Neuronal stem cell (in vitro differentiated cells): ENCODE results near the gene RSPH6A.

Source experiments
- DNase-seq: peaks from one replicate; pipeline ENCODE4 v3.0.0-alpha.2; 2013; ENCODE audit warnings: low spot score
- H2AFZ ChIP-seq: one replicate; pipeline ENCODE4 v1.6.1; 2013; ENCODE audit warnings: mild to moderate bottlenecking, low read length, inconsistent platforms
- H2AK5ac ChIP-seq: 2 replicates; pipeline ENCODE4 v1.6.1; 2013; ENCODE audit warnings: low read depth, mild to moderate bottlenecking, inconsistent platforms, low read length, moderate library complexity, mixed read lengths
- H2BK120ac ChIP-seq: 2 replicates; pipeline ENCODE4 v1.6.1; 2013; ENCODE audit warnings: low read depth, mild to moderate bottlenecking, inconsistent platforms, low read length, moderate library complexity, mixed read lengths
- H2BK12ac ChIP-seq: one replicate; pipeline ENCODE4 v1.6.1; 2013; ENCODE audit warnings: low read length, inconsistent platforms
- H2BK15ac ChIP-seq: 2 replicates; pipeline ENCODE4 v1.6.1; 2013; ENCODE audit warnings: mild to moderate bottlenecking, low read length, inconsistent platforms, mixed read lengths
- H2BK5ac ChIP-seq: one replicate; pipeline ENCODE4 v1.6.1; 2013; ENCODE audit warnings: inconsistent platforms, mild to moderate bottlenecking, low read length, moderate library complexity
- H3K14ac ChIP-seq: one replicate; pipeline ENCODE4 v1.6.1; 2013; ENCODE audit warnings: low read length, inconsistent platforms
- H3K18ac ChIP-seq: 2 replicates; pipeline ENCODE4 v1.6.1; 2013; ENCODE audit warnings: low read length, inconsistent platforms
- H3K23ac ChIP-seq: 2 replicates; pipeline ENCODE4 v1.6.1; 2013; ENCODE audit warnings: low read depth, mild to moderate bottlenecking, mixed read lengths, low read length, inconsistent platforms; ENCODE audit not compliant: poor library complexity
- H3K27ac ChIP-seq: replicated peaks from 3 replicates; pipeline ENCODE4 v1.5.1; 2013; ENCODE audit warnings: low read length, inconsistent platforms
- H3K27me3 ChIP-seq, 3 experiments: 2 replicates each; pipeline ENCODE4 v1.6.1; 2013; ENCODE audit warnings: low read length in 3 of 3, mild to moderate bottlenecking in 2 of 3, inconsistent platforms in 1 of 3, low read depth in 1 of 3, mixed read lengths in 1 of 3, moderate library complexity in 1 of 3; ENCODE audit not compliant: control insufficient read depth in 3 of 3, insufficient read depth in 3 of 3
- H3K36me3 ChIP-seq, 2 donors: replicated peaks in 1 of 2; 2 replicates each; pipeline ENCODE4 v1.6.1; 2013; ENCODE audit warnings: low read length in 2 of 2; ENCODE audit not compliant: control insufficient read depth in 2 of 2, insufficient read depth in 2 of 2
- H3K4ac ChIP-seq: 2 replicates; pipeline ENCODE4 v1.6.1; 2013; ENCODE audit warnings: inconsistent platforms, mild to moderate bottlenecking, low read length, moderate library complexity
- H3K4me1 ChIP-seq, 2 donors: 1 replicate in 1 of 2; 2 replicates in 1 of 2; pipeline ENCODE4 v1.6.1; 2013; ENCODE audit warnings: low read length in 2 of 2, low read depth in 1 of 2; ENCODE audit not compliant: control insufficient read depth in 2 of 2, insufficient read depth in 1 of 2
- H3K4me2 ChIP-seq: one replicate; pipeline ENCODE4 v1.6.1; 2013; ENCODE audit warnings: mild to moderate bottlenecking, low read length, inconsistent platforms; ENCODE audit not compliant: insufficient read depth, poor library complexity, severe bottlenecking
- H3K4me3 ChIP-seq, 2 donors: 2 replicates each; pipeline ENCODE4 v1.5.1; 2013; ENCODE audit warnings: low read length in 2 of 2, mild to moderate bottlenecking in 2 of 2, inconsistent platforms in 1 of 2, moderate library complexity in 1 of 2
- H3K79me1 ChIP-seq: one replicate; pipeline ENCODE4 v1.6.1; 2013; ENCODE audit warnings: low read depth, mild to moderate bottlenecking, inconsistent platforms, low read length, moderate library complexity
- H3K9ac ChIP-seq: one replicate; pipeline ENCODE4 v1.6.1; 2013; ENCODE audit warnings: mild to moderate bottlenecking, low read depth, low read length, inconsistent platforms; ENCODE audit not compliant: poor library complexity
- H3K9me3 ChIP-seq, 2 donors: replicated peaks in 1 of 2; 2 replicates each; pipeline versions ENCODE3 to v1.6.1; 2013; ENCODE audit warnings: low read length in 2 of 2, mild to moderate bottlenecking in 2 of 2, inconsistent platforms in 1 of 2, low read depth in 1 of 2, mixed read lengths in 1 of 2, moderate library complexity in 1 of 2; ENCODE audit not compliant: control insufficient read depth in 2 of 2, insufficient read depth in 1 of 2
- H4K8ac ChIP-seq: one replicate; pipeline ENCODE4 v1.6.1; 2013; ENCODE audit warnings: low read depth, mild to moderate bottlenecking, inconsistent platforms, low read length, moderate library complexity
- H4K91ac ChIP-seq: one replicate; pipeline ENCODE4 v1.6.1; 2013; ENCODE audit warnings: low read length, low read depth, mild to moderate bottlenecking, inconsistent platforms; ENCODE audit not compliant: poor library complexity
- WGBS, 2 donors: extraction: QIAGEN DNeasy Blood & Tissue Kit; methylation state at CpG; one replicate each; pipeline ENCODE4 v1.1.7; 2013; ENCODE audit warnings: missing lambda C conversion rate in 2 of 2, mixed read lengths in 1 of 2; ENCODE audit not compliant: insufficient read length in 2 of 2, insufficient replicate concordance in 1 of 2; ENCODE audit errors: extremely low coverage in 2 of 2; 5-methylcytosine and 5-hydroxymethylcytosine counted together

RSPH6A gene

DNA sequence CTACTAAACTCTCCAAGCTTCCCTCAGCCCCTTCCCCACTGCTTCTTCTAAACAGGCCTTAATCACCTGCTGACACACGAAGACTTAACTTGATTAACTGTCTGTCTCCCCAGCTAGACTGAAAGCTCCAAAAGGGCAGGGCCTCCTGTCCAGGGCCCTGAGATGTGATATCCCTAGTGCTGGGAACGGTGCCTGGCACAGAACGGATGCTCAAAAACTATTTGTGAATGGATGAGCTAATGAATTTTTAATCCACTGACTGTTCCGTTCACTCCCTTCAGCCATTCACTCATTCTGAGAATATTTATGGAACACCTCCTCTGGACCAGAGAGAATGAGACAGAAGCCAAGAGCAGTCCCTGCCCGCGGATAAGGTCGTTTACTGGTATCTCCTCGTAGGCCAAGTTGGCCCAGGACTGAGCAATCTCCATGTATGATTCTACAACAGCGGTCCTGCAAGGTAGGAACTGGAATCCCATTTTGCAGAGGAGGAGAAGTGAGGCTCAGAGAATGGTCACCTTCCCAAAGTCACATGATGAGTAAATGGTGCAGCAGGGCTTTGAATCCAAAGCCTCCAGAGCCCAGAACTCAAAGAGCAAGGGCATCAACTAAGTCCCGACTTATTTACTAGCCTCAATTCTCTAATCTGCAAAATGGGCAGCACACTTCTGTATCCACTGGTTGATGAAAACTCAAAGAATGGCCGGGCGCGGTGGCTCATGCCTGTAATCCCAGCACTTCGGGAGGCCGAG lies 25.9 kb downstream of the RSPH6A start:
- Histone ChIP-seq H3K4me2 (no peak overlapping the region), H2AK5ac (no peak overlapping the region), H2AFZ (no peak overlapping the region), H3K27ac (no peak overlapping the region), H2BK120ac (no peak overlapping the region), H3K4ac (no peak overlapping the region), H4K8ac (no peak overlapping the region), H2BK5ac (no peak overlapping the region), H3K14ac (no peak overlapping the region), H3K23ac (no peak overlapping the region), H4K91ac (no peak overlapping the region), H3K27me3 (no peaks in the 10 kb centered on the region), H2BK15ac (no peak overlapping the region), H3K79me1 (peaks cover 23% of the 10 kb centered on the region), H3K36me3 (peaks cover 53 to 67% of the 10 kb centered on the region in 2 donors), H3K18ac (no peak overlapping the region), H3K4me3 (no peak overlapping the region), H2BK12ac (no peak overlapping the region), H3K4me1 (peaks cover 14 to 17% of the 10 kb centered on the region in 2 donors), H3K9me3 (no peaks in the 10 kb centered on the region), H3K9ac (no peak overlapping the region)
- WGBS, 2 donors, result no CpG with 5 or more reads among the region's 15 CpGs
- DNase-seq, result no peak

DNA sequence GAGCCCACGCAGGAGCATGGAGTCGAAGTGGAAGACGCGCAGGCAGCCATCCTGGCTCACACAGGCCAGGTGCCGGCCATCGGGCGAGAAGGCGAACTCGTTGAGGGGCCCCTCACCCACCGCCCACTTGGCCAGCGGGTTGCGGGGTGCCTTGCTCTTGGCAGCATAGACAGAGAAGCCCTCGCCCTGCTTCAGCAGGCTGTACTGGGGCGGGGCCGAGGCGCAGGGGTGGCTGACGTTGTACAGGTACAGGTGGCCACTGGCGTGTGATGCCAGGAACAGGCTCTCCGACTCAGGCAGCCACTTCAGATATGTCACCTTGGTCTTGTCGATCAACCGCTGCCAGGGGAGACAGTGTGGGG lies 28.6 kb downstream of the RSPH6A start:
- no peak overlapping the region for H2BK12ac ChIP-seq
- no peak overlapping the region for H2BK120ac ChIP-seq
- peaks cover 11 to 16% of the 10 kb centered on the region in 2 donors for H3K4me1 ChIP-seq
- H3K4me2 ChIP-seq, result no peak overlapping the region
- no peak overlapping the region for H4K91ac ChIP-seq
- no peak overlapping the region for H3K27ac ChIP-seq
- H3K18ac ChIP-seq, result no peak overlapping the region
- H3K36me3 ChIP-seq, result peaks cover 53 to 77% of the 10 kb centered on the region in 2 donors
- no peak for DNase-seq
- peak overlapping the region; percentile 21 for H3K9ac ChIP-seq
- no peak overlapping the region for H2AFZ ChIP-seq
- H3K14ac ChIP-seq, result no peak overlapping the region
- no CpG with 5 or more reads among the region's 21 CpGs for WGBS, 2 donors
- no peak overlapping the region for H2BK5ac ChIP-seq
- peak overlapping the region in 1 of 2 donors; percentile 54 for H3K4me3 ChIP-seq
- no peak overlapping the region for H3K23ac ChIP-seq
- H3K9me3 ChIP-seq, result no peaks in the 10 kb centered on the region
- no peak overlapping the region for H4K8ac ChIP-seq
- no peak overlapping the region for H2AK5ac ChIP-seq
- H3K27me3 ChIP-seq, result no peaks in the 10 kb centered on the region
- no peak overlapping the region for H2BK15ac ChIP-seq
- H3K79me1 ChIP-seq, result peaks cover 16% of the 10 kb centered on the region
- H3K4ac ChIP-seq, result no peak overlapping the region

DNA sequence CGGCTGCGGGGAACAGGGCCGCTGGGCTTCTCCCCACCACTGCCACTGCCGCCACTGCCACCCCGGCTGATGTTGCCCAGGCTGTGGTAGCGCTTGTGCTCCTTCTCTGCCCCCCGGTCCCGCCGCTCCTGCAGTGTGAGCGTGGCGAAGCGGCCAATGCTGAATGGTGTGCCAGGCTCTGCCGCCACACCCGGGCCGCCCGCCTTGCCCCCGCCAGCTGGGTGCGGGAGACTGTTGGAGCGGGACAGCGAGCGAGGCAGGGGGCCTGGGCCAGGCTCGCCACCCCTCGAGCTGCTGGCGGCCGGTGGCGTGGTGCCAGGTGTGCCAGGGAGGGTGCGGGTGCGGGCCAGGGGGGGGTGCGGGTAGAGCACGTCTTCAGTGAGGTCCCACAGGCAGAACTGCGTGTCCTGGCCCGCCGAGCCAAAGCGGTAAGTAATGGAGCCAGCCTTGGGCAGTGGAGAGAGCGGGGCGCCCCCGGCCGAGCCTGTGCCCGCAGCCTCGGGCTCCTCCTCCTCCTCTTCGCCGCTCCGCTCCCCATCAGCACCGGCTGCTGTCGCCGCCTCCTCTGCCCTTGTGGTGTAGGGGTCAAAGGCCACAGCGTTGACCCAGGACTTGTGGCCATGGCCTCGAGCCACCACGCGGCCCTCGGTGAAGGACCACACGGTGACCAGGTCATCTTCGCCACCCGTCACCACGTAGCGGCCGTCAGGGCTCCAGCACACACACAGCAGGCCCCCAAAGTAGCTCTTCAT lies 29.2 kb downstream of the RSPH6A start:
- Histone ChIP-seq H4K91ac (no peak overlapping the region), H2BK12ac (no peak overlapping the region), H3K23ac (no peak overlapping the region), H3K27ac (no peak overlapping the region), H3K9ac (peak overlapping the region; percentile 21), H2AFZ (no peak overlapping the region), H2BK15ac (no peak overlapping the region), H3K27me3 (no peaks in the 10 kb centered on the region), H3K4me3 (peak overlapping the region in 1 of 2 donors; percentile 54), H2AK5ac (no peak overlapping the region), H3K4ac (no peak overlapping the region), H3K79me1 (peaks cover 12% of the 10 kb centered on the region), H3K9me3 (no peaks in the 10 kb centered on the region), H4K8ac (no peak overlapping the region), H3K14ac (peak overlapping the region; percentile 56), H3K18ac (no peak overlapping the region), H3K36me3 (peaks cover 49 to 73% of the 10 kb centered on the region in 2 donors), H2BK5ac (no peak overlapping the region), H2BK120ac (no peak overlapping the region), H3K4me1 (peaks cover 10 to 19% of the 10 kb centered on the region in 2 donors), H3K4me2 (no peak overlapping the region)
- whole genome bisulfite sequencing, 2 donors, result no CpG with 5 or more reads among the region's 57 CpGs
- no peak for DNase-seq

DNA sequence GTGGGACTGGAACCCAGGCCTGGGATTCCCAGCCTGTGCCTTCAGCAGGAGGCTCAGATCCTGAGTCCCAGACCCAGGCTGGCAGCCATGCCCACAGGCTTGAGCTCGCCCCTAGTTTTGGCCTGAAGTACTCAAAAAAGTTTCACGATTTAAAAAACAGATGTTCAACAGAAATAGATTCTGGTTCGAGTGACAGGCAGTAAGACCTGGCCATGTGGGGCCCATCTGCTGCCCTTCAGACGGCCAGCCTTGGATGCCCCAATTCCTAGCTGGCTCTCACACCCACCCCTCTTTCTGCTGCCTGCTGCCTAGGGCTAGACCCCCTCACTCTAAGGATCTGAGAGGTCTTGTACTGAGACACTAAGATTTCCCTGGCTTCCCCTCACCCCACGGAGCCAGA lies 30.0 kb downstream of the RSPH6A start:
- Histone ChIP-seq H2BK5ac (no peak overlapping the region), H3K27me3 (peaks cover 0 to 3% (median 0%) of the 10 kb centered on the region in 3 experiments), H3K9me3 (no peaks in the 10 kb centered on the region), H3K4me2 (no peak overlapping the region), H3K36me3 (peaks cover 44 to 66% of the 10 kb centered on the region in 2 donors), H2BK15ac (no peak overlapping the region), H2BK12ac (no peak overlapping the region), H2BK120ac (no peak overlapping the region), H3K4me1 (peaks cover 16 to 19% of the 10 kb centered on the region in 2 donors), H4K91ac (no peak overlapping the region), H3K27ac (no peak overlapping the region), H2AFZ (no peak overlapping the region), H3K14ac (no peak overlapping the region), H3K18ac (no peak overlapping the region), H2AK5ac (no peak overlapping the region), H3K79me1 (peaks cover 10% of the 10 kb centered on the region), H3K4ac (no peak overlapping the region), H3K9ac (no peak overlapping the region), H3K23ac (no peak overlapping the region), H3K4me3 (no peak overlapping the region), H4K8ac (no peak overlapping the region)
- no CpG with 5 or more reads among the region's 5 CpGs for WGBS, 2 donors
- DNase-seq, result no peak
